HG02852 (cell line): ENCODE results near the gene GFPT2.

ENCODE experiments used
- ATAC-seq: cut with Tn5 transposase; IDR thresholded peaks from one replicate; pipeline ENCODE4 v1.9.1; 2021; ENCODE audit warnings: mild to moderate bottlenecking, moderate library complexity; ENCODE audit not compliant: unreplicated experiment

Gene GFPT2

DNA sequence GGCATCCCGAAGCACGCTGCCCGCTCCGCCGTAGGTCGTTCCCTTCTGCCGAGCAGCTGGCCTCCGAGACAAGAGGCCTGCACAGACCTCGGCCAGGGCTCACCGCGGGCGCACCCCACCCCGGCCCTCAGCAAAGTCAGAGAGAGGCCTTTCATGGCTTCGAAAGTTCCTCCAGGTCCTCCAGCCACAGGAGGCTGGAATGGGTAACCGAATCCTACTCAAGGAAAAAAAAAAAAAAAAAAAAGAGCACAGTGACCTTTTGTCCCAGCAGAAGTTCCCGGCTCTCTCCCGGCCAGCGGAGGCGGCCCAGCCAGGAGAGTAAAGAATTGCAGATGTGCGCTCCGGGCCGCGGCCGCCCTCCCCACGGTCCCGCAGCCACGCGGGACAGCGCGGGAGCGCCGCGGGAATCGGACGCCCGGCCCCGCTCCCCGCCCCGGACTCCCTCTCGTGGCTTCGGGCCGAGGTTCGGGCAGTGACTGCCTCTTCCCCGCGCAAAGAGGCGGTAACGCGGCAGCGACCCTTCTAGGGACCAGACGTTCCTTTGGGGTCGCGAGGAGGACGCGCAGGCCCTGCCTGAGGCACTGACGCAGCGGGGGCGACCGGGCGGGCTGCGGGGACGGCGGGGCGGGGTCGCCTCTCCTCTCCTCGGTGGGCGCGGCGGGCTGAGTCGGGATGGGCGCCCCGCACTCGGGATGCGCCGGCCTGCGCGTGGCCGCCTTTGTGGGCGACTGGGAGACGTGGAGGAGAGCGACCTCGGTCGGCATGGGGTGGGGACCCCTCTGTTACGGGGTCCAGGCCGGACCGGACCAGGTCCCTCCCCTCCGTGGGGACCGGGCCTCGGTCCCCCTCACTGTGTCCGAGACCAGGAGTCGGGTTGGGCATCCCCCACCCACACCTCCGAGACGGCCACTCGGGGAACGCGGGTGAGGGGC, 754 bp downstream of the GFPT2 start:
- no peak for ATAC-seq

DNA sequence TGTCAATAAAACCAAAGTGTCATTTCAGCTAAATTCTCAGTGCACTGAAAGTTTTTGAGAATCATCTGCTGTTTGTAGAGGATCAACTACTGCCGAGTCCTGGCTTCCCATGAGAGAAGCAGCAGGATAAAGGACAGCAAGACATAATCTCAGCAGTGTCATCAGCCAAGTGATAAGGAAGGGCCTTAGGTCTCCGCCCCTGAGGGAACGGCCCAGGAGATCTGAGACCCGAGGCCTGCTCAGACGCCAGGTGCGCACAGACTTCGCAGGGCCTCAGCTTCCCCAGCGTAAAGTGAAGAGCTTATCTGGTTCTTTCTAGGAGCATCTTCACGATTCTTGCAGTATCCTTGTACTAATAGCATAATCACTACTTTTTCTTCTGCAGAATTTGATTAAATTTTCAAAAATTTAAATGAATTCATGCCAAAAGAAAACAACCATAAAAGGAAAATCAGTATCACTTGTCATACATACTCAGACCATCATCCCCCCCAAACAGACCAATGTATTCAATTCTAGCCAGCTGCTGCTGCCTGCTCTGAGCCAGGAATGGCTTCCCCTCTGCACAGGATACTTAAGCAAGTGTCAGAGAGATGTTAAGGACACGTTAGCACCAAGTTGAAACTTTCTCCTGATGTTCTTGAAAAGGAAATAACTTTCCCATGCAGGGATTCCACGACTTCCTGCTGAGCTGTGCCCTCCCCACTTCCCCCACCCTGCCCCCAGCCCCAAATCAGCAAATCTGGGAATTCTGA, 2.2 kb downstream of the GFPT2 start:
- no peak for ATAC-seq

DNA sequence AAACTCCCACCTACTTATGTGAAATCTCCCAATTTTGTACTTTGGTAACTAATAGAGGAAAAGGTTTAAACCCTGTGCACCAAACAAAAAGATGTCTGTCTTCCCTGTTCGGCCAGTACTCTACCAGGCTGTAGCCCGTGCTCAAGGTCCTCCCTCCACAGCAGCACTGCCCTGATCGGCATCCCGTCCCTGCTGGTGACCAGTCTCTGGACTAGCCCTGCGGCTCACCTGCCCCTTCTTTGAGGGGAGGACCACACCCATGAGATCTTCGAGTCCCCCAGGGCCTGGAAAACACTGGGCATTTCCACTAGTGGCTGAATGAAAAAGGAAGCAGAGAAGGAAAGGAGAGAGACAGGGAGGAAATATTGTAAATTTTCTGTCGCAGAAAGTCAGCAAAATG, 2.8 kb downstream of the GFPT2 start:
- ATAC-seq, result no peak

DNA sequence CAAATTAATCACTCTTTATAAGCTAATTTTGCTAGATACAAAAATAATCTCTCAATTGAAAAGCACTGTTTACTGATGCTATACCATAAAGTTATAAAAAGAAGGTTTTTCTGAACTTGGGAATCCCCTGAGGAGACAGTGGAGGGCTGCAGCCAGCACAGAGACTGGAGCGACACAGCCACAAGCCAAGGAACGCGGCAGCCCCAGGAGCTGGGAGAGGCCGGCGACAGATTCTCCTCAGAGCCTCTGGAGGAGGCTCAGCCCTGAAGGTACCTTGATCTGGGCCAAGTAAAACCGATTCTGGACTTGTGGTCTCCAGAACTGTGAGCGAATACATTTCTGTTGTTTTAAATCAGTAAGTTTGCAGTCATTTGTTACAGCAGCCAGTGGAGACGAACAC, 3.7 kb downstream of the GFPT2 start:
- no peak for ATAC-seq

DNA sequence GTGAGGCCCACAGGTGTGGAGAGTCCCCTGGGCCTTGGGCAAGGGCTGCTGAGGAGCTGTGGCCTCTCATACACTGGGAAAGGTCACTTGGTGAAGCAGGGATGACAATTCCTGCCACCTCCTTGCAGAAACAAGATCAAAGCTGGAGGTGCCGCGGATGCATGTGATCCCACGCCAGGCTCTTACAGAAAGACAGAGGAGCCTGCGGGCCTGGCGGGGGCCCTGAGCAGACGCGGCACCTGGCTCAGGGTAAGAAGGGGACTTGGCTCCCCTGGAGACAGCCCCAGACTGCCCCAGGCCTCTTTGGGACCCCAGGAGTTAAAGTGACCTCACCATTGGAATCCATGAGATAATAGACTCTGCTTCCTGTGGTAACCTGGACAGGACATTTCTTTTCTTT, 4.8 kb downstream of the GFPT2 start:
- no peak for ATAC-seq

DNA sequence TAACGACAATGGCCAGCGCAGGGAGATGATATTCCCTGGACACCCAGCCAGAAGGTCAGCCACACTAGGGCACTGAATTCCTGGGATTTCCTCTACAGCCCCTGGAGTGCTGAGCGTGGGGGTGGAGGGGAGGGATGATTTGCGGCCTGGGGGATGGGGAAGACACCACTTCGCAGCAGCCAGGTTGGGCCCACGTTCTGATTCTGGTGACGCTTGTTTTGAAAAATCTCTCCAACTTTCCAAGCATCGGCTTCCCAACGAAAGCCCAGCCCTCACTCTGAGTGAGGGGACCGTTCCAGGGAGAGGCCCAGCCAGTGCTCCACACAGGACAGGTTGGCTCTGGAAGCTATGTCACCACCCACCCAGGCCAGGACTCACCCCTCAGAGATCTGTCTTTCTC, 5.4 kb downstream of the GFPT2 start:
- no peak for ATAC-seq

DNA sequence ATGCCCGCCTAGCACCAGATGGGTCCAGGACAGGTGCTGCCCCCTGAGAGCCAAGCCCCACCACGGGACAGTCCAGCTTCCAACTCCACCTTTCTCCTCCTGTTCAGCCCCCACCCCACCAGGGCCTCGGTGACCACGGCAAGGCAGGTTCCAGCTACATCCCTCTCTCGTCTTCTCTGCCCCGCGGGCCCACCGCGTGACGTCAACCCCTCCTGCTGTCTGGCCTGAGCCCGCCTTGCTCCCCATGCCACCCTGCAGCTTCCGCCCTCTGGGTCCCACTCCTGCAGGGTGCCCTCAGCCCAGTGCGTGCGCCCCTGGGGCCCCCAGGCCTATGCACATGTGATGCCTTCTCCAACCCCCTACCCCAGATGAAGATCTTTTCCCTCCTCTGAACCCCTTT, 6.8 kb downstream of the GFPT2 start:
- no peak for ATAC-seq

DNA sequence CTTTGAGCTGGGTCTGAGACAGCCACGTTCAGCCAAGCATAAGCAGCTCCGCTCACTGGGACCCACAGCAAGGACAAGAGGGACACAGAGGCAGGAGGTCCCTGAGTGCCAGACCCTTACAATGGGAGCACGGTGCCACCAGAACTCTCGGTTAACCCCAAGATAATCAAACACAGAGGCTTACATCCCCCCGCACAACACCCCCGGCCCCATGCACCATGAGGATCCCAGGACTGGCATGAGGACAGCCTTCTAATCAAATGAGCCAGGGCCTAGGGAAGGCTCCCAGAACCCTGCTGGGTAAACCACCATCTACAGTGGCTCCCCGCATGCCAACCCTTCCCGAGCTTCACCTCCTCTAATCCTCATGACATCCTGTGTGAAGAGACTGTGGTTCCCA, 7.4 kb downstream of the GFPT2 start:
- ATAC-seq, result no peak

DNA sequence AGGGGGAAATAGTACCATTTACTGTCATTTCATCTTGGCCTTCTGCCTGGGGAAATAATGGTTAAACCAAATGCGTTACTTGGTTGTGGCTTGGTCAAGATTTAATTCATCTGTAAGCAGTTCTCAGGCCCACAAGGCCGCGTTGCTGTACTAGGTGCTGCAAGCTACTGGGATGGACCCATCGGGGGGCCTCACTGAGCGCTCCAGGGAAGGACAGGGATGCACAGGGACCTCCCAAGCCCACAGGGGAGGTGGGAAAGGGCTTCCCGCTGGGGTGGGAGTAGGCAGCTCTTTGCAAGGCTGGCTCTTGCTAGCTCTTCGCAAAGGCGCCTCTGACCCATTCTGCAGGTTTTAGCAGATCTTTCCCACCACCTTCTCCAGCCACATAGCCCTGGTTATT, 8.0 kb downstream of the GFPT2 start:
- ATAC-seq, result no peak

DNA sequence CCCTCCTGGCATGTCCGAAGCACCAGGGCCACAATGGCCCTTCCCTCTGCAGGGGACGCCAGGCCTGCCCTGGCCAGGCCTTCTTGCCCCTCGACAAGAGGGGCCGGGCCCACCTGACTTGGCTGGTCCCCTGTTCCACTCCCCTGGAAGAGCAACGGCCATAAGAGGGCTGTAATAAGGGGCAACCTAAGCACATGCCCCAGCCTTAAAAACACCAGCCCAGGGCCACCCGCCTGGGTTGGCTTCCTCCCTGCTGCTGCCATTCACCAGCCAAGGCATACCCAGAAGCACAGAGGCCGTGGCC, 8.5 kb downstream of the GFPT2 start:
- ATAC-seq, result no peak

DNA sequence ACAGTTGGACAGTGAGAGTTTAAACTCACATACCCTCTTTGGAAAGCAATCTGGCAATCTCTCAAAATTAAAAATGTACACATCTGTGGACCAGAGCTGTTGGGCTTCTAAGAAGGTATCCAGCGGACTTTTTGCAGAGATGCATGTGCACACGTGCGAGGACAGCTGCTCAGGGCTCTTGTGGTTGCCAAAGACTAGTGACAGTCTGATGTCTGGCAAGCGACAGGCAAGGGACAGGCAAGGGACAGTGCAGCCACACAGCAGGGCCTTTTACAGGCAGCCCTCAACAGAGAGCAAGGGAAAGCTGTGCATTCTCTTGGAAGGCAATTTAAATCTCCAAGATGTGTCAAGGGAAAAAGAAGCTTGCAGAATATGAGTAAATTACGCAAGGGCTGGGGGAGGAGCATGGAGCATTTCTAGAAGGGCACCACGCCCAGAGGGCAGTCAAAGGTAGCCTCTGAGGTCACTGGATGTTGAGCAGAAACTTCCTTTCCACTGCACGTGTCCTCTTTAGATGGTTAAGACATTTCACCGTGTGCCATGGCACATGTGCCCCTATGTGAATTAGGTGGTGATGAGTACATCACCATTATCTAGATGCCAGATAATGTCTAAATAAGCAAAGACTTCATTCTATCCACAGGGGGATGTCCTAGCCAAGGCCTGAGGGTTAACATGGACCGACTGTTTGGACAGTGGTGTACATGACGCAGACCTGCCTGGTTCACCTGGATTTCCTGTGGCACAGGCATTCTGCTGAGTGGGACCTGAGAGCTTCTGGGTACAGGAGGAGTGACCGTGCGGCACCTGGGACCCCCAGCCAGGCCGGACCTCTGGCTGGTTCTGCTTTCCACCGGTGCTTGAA, 9.1 kb downstream of the GFPT2 start:
- ATAC-seq, result no peak

DNA sequence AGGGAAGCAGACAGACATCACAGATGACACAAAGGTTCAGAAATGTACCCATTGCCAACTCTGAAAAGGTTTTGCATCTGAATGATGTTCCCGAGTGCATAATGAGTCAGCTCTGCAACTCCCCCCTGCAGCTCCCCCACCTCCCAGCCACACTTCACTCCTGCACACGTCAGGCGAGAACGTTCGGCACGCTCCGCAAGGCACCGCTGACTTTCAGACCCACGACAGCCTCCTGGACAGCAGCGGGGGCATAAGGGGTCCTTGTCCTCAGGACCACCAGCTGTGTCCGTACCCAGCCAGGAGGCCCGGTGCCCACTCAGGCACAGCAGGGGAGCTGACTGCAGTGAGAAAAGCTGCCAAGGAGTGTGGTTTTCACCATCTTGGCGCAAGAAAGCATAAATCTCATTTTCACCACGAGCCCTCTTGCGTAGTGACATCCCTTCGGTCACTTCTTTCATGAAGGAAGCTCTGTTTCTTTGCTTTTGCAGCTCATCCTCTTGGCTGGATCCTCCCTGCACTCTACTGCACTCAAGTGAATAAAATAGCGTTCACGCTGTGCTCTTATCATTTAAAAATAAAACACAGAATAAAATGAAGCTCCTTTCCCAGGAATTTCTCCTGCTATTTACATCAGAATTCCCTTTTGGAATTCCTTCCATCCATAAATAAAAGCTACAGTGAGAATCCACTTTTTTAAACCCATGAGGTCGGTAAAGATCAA, 9.9 kb downstream of the GFPT2 start:
- ATAC-seq, result no peak

DNA sequence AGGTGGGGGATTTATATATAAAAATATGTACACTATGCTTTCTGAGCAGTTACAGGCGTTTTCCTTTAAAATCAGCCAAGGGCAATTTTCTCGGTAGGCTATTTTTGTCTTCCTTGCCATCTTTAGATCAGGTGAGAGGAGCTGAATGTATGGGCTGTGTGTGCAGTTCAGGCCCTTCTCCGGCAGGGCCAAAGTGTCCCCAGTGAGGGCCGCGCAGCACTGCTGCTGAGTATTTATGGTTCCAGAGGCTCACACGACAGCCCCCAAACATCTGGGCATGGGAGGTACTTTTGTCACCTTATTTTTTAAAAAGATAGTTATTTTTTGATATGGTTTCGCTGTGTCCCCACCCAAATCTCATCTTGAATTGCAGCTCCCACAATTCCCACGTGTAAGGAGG, 11.5 kb downstream of the GFPT2 start:
- no peak for ATAC-seq

DNA sequence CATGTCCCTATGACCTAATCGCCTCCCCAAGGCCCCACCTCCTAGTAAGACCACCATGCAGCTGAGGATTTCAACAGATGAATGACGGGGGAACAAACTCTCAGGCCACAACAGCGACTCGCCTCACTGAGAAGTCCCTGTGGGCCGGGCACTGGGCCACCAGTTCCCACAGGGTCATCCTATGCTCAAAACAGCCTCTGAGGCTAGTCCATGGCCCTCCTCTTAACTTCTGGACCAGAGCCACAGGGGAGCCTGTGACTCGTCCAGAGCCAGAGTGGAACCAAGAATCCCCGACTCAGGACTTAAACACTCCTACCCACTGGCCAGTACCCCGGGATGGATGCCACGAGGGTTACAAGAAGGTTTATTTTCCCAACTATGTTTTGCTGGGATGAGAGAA, 12.3 kb downstream of the GFPT2 start:
- ATAC-seq, result no peak

DNA sequence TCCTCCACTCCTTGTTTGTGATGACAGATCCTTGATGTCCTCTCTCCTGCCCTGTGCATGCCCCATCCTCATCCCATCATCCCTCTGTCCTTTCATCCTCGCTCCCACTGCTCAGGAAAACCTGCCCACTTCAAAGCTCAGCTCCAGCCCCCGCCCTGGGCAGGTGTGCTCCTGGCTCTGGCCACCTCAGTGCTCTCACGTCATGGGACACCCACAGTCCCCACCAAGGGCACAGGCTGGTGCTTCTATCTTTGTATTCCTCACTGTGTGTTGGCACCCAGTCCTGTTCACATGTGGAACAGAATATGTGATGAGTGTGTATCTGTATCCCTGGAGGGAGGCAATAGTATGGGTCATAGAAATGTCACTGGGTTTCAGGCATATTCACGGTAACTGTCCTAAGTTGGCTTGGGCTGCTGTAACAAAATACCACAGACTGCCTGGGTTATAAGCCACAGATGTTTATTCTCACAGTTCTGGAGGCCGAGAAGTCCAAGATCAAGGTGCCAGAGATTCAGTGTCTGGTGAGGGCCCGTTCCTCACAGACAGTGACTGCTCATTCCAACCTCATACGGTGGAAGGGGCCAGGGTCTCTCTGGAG, 13.5 kb downstream of the GFPT2 start:
- ATAC-seq, result no peak

DNA sequence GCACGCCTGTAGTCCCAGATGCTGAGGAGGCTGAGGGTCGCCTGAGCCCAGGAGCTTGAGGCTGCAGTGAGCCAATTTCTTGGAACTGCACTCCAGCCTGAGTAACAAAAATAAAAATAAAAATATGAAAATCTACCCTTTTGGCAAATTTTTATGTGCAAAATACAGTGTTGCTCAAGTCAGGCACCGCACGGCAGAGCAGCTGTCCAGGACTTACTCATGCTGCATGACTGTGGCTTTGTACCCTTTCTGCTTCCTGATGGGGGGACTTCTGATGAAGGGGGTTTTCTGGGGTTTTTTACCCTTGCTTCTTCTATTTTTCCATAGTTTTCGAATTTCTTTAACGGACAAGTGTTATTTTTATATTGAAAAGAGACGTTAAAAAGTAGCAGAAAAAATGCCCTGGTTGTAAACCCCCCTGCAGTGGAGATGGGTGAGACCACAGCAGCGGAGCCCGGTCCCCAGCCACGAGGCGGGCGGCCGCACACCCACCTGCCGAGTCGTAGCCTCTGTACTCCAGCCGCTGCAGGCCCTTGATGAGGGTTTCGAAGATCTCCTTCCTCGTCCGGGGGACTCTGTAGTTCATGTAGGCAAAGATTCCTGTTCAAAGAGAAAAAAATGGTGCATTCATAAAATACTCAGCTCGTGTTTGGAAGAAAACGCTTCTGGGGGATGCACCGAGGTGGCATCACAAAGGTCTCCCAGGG, 15.0 kb downstream of the GFPT2 start:
- ATAC-seq, result no peak

DNA sequence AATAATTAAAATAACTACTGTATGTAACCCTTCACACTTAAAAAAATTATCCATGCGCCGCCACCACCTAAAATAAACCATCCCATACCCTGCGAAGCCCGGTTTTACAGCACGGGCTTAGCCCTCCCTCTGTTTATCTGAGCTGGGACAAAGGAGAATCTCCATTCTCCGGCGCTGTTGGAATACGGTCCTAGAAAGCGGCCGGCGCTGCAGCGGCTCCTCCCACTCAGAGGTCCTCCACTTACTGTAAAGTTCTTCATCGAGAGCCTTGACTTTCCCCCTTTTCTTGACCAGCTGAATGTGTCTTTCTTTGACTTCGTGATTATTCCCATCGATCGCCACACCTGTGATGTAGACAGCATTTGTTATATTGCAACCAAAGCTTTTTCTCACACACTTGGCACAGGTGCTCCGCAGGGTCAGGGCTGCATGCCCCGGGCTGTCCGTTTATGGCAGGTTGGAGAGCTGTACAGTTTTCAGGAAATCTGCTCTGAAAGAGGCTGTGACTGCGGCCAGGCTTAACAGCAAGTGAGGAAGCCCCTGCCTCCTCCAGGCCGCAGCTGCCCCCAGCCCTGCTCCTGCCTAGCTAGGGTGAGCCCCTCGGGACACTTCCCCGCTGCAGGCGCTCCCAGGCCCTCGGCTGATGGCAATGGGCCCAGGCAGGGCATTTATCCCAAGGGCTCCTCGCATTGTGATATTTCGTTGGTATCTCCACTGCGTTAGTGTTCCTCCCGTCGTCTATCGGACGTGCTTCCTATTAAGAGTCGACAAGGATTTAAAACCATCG, 16.7 kb downstream of the GFPT2 start:
- ATAC-seq, result no peak

DNA sequence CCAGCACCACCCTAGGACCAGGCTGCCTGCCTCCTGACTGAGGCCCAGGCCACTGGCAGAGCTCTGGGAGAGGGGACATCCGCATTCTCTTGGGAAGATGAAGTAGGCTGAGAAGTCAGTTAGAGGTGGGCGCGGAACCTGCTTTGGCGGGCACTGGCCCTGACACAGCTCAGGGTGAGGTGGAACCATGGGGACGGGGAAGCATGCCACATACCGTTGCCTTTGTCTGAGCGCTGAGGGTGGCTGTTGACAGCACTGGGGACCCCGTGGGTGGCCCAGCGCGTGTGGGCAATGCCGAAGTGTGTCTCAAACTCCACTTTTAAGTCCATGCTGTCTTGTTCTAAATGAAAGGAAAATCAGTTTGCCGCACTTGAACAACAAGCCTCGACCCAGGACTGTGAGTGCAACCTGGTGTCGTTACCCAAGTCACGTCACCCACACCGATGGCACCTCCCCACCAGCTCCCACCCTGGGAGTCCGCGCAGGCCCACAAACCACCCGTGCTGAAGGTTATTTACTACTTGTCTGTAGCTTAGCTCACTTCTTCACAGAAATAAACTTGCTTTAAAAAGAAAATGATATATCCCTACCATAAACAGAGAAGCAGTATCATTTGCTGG, 17.4 kb downstream of the GFPT2 start:
- ATAC-seq, result no peak
